Liver (tissue), 3 donors: Measurements from ENCODE around the gene GNAO1.

Source experiments
- ATF3 ChIP-seq: IDR thresholded peaks from 2 replicates; pipeline ENCODE4 v1.6.1; 2016; ENCODE audit warnings: antibody characterized with exemption
- CTCF ChIP-seq: fragments of 150-350 bp; IDR thresholded peaks from 2 replicates; pipeline ENCODE4 v1.5.1; 2017; ENCODE audit warnings: improper control_type of control experiment, low read depth, low read length; ENCODE audit not compliant: missing input control
- RXRA ChIP-seq, 2 donors: IDR thresholded peaks; 2 replicates each; pipeline ENCODE4 v1.6.1; 2017 to 2018; ENCODE audit warnings: antibody characterized with exemption in 2 of 2, mild to moderate bottlenecking in 1 of 2
- SP1 ChIP-seq: IDR thresholded peaks from 2 replicates; pipeline ENCODE4 v1.6.1; 2018; ENCODE audit warnings: antibody characterized with exemption, mild to moderate bottlenecking
- donor health status: healthy.
- donor health status: healthy.

GRCh38 chr16:56373003-56373402 is 181.7 kb downstream of the GNAO1 start:
- TF ChIP-seq CTCF (no peak), SP1 (no peak), ATF3 (no peak), RXRA (IDR thresholded peaks at IDR 0.05) (no peak)
